Colonic mucosa (tissue), 4 donors: ENCODE results near the gene HDGFL1. TPM values are rescaled to one million over a fixed set of nuclear protein-coding genes. Genes with fewer than 3 reads are reported as not detected.

ENCODE experiments used
- DNase-seq: peaks from one replicate; pipeline ENCODE4 v3.0.0-alpha.2; 2020
- H3K27ac ChIP-seq: fragments of 200-600 bp; one replicate; pipeline ENCODE4 v1.8.0; 2021
- H3K27me3 ChIP-seq: fragments of 200-600 bp; one replicate; pipeline ENCODE4 v1.8.0; 2021
- H3K36me3 ChIP-seq: fragments of 200-600 bp; one replicate; pipeline ENCODE4 v1.8.0; 2021
- H3K4me1 ChIP-seq: fragments of 200-600 bp; one replicate; pipeline ENCODE4 v1.8.0; 2021; ENCODE audit warnings: mild to moderate bottlenecking
- H3K4me3 ChIP-seq: fragments of 200-600 bp; one replicate; pipeline ENCODE4 v1.8.0; 2021
- H3K9ac ChIP-seq, 2 donors: one replicate each; pipeline ENCODE4 v1.7.0; 2013; ENCODE audit warnings: control low read depth in 2 of 2, low read depth in 2 of 2, low read length in 2 of 2
- H3K9me3 ChIP-seq: fragments of 200-600 bp; one replicate; pipeline ENCODE4 v1.8.0; 2021
- CTCF ChIP-seq: fragments of 200-600 bp; IDR thresholded peaks from one replicate; pipeline ENCODE4 v1.8.0; 2022; ENCODE audit warnings: antibody characterized with exemption, mild to moderate bottlenecking
- intact Hi-C: fragments of 100-400 bp; cut with DNase I; formaldehyde crosslinking; loops from one replicate; pipeline ENCODE4 v1.14.1; 2022
- total RNA-seq, 2 donors: library from RNA; stranded (reverse); fragmentation: NEBNext Ultra II Directional in 1 of 2; extraction: Animal tissue kit (Norgen Biotek cat#: 25700) in 1 of 2; gene quantifications; one replicate each; pipeline ENCODE4 v1.2.1, GENCODE V29; 2021
- donor health status: healthy.
- donor health status: DM: no; HTN: no; CAD: no.
- donor health status: DM: no; HTN: no; CAD: no.

The HDGFL1 gene
- total RNA-seq, 2 donors from 2014 or later, result not detected

GRCh38 chr6:22613695-22614094, 44.3 kb downstream of the HDGFL1 start:
- no peaks in the 10 kb centered on the region for H3K9me3 ChIP-seq
- no peaks in the 10 kb centered on the region for H3K36me3 ChIP-seq
- TF ChIP-seq CTCF, result no peak
- no peak overlapping the region for H3K4me3 ChIP-seq
- no peaks in the 10 kb centered on the region for H3K27me3 ChIP-seq
- no peaks in the 10 kb centered on the region for H3K4me1 ChIP-seq
- DNase-seq, result no peak
- no peak overlapping the region for H3K27ac ChIP-seq
- no peak overlapping the region for H3K9ac ChIP-seq
- intact Hi-C loops, result no loop called here

- H3K27ac ChIP-seq, result no peak overlapping the region
- H3K9ac ChIP-seq, result no peak overlapping the region
These were observed 45.2 kb downstream of the HDGFL1 start for GRCh38 chr6:22614547-22614946.

GRCh38 chr6:22621028-22621427, 51.7 kb downstream of the HDGFL1 start:
- Histone ChIP-seq H3K27ac (no peak overlapping the region), H3K4me1 (no peaks in the 10 kb centered on the region), H3K27me3 (no peaks in the 10 kb centered on the region), H3K9me3 (no peaks in the 10 kb centered on the region), H3K4me3 (no peak overlapping the region), H3K9ac (no peak overlapping the region), H3K36me3 (no peaks in the 10 kb centered on the region)
- intact Hi-C loops, result no loop called here
- no peak for TF ChIP-seq CTCF
- no peak for DNase-seq

More at GRCh38 chr6:22614547-22614946, 45.2 kb downstream of the HDGFL1 start:
- Histone ChIP-seq H3K4me1 (no peaks in the 10 kb centered on the region), H3K27me3 (no peaks in the 10 kb centered on the region), H3K36me3 (no peaks in the 10 kb centered on the region), H3K4me3 (no peak overlapping the region), H3K9me3 (no peaks in the 10 kb centered on the region)
- intact Hi-C loops, result no loop called here
- TF ChIP-seq CTCF, result no peak
- DNase-seq, result no peak
